Gastrocnemius medialis (tissue), 4 donors: ENCODE results near the gene DNAH6.

ENCODE experiments used
- CTCF ChIP-seq, 5 experiments: fragments of 450-650 bp in 3 of 5; fragments of 200-600 bp in 2 of 5; sonication (generic) in 2 of 5; IDR thresholded peaks in 4 of 5; conservative IDR thresholded peaks in 1 of 5; 1 replicate in 4 of 5; 2 replicates in 1 of 5; pipeline ENCODE4 v1.5.1; 2016 to 2019; ENCODE audit warnings: antibody characterized with exemption in 5 of 5, mild to moderate bottlenecking in 3 of 5, moderate library complexity in 3 of 5
- POLR2A ChIP-seq, 2 donors: fragments of 450-650 bp; IDR thresholded peaks; one replicate each; pipeline ENCODE4 v1.6.1; 2017; ENCODE audit warnings: antibody characterized with exemption in 2 of 2, mild to moderate bottlenecking in 2 of 2, moderate library complexity in 2 of 2

GRCh38 chr2:84482603-84483002 is 33.7 kb upstream of the DNAH6 start:
- TF ChIP-seq POLR2A (IDR thresholded peaks at IDR 0.05) (no peak), CTCF (IDR thresholded peaks at IDR 0.05 in 4 of 5, conservative IDR thresholded peaks at IDR 0.05 in 1 of 5) (no peak)
